Right lobe of liver (tissue), 4 donors: ENCODE data around the gene CDYL2.

Source experiments
- POLR2A ChIP-seq: fragments of 450-650 bp; IDR thresholded peaks from one replicate; pipeline ENCODE4 v1.6.1; 2017; ENCODE audit warnings: antibody characterized with exemption, mild to moderate bottlenecking
- TF ChIP-seq, protein P1 (sequence below), 4 donors: fragments of 200-600 bp in 3 of 4; fragments of 450-650 bp in 1 of 4; IDR thresholded peaks; one replicate each; pipeline versions ENCODE4 v1.5.1 to v1.8.0; 2016 to 2022; ENCODE audit warnings: antibody characterized with exemption in 4 of 4, mild to moderate bottlenecking in 2 of 4
- donor health status: DM: no; HTN: no; CAD: no.
- donor health status: DM: no; HTN: no; CAD: no.
- donor health status: DM: no; HTN: yes; CAD: no.

- no peak for TF ChIP-seq POLR2A
- TF ChIP-seq, protein P1, sequence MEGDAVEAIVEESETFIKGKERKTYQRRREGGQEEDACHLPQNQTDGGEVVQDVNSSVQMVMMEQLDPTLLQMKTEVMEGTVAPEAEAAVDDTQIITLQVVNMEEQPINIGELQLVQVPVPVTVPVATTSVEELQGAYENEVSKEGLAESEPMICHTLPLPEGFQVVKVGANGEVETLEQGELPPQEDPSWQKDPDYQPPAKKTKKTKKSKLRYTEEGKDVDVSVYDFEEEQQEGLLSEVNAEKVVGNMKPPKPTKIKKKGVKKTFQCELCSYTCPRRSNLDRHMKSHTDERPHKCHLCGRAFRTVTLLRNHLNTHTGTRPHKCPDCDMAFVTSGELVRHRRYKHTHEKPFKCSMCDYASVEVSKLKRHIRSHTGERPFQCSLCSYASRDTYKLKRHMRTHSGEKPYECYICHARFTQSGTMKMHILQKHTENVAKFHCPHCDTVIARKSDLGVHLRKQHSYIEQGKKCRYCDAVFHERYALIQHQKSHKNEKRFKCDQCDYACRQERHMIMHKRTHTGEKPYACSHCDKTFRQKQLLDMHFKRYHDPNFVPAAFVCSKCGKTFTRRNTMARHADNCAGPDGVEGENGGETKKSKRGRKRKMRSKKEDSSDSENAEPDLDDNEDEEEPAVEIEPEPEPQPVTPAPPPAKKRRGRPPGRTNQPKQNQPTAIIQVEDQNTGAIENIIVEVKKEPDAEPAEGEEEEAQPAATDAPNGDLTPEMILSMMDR (IDR thresholded peaks at IDR 0.05), result no peak
These were observed 207.7 kb downstream of the CDYL2 start for GRCh38 chr16:80596507-80597207.
